HG02763 (cell line): Measurements from ENCODE around the gene VKORC1.

ENCODE experiments used
- ATAC-seq: cut with Tn5 transposase; IDR thresholded peaks from one replicate; pipeline ENCODE4 v1.9.1; 2021; ENCODE audit warnings: mild to moderate bottlenecking, moderate library complexity; ENCODE audit not compliant: unreplicated experiment

VKORC1 gene

DNA sequence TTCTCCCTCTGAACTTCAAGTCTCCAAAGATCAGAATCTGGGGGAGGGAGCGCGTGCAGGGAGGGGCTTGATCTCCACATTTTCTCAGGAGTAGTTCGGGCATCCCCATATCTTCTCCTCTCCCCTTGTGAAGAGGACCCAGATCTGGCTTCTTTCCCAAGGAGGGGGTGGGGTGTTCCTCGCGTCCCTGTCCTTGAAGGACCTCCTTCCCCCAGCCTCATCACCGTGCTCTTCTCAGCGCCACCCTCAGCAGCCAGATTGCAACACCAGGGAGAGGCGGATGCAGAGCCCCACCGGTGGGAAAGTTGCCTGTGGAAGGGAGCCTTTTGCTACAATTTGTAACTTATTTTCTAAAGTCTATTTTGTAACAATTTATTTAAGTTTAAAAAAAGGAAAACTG, 11.5 kb downstream of the VKORC1 start:
- no peak for ATAC-seq

DNA sequence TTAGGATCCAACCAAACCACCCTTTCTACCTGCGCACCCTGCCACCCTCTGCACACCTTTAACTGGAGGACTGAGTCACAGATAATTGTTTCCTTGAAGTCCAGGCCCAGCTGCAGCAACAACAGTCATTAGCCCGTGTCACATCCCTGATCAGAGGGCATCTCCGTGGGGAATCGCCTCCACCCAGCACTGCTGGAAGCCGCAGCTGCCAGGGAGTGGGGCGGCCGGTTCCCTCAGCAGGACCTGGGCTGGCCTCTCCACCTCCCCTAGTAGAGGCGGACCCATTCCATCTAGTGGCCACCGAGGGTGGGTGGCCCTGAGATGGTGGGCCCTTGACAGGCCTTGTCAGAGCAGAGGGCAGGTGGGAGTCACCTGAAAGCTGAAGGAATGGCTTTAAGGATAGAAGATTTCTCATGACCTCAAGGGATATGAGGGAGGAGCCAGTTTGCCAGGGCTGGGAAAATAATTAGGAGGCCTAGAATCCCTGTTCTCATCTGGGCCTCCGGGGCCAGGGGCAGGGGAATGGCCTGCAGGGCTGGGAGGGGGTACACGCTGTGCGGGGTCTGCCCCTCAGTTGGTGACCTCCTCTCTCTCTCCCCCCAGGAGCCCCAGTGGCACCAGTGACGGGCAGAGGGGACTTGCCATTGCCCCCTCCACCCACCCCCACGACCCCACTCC, 12.1 kb downstream of the VKORC1 start:
- ATAC-seq, result no peak

DNA sequence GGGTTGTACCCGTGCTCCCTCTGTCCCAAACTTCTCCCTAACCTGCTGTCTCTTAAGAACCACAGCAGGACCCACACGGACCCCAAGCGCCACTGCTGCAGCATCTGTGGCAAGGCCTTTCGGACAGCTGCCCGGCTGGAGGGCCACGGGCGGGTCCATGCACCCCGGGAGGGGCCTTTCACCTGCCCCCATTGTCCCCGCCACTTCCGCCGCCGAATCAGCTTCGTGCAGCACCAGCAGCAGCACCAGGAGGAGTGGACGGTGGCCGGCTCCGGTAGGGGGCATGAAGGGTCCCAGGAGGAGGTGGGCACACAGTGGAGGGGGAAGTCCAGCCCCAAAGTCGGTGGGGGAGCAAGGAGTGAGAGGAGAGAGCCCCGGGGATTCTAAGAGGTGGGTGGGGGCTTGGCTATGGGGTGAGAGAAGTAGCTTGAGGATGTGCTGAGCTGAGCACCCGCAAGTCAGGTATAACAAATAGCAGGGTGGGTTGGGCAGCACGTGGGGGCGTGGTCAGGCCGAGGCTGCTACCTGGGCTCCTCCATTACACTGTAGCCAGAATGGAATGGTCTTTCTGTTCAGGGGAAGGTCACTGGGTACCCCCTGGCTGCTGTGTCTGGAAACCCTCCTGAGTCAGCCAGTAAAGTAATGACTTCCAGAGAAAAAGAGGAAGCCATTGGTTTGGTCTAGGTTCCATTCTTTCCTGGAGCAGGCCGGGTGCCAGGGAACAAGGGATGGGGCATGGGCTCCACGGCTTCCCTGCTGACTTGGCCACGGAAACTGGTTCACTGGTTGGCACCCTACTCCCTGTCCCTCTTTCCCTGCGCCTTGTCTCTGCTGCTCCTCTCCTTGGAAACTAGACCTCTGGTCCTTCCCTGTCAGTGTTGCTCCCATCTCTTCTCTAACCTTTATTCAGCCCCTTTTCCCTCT, 12.9 kb downstream of the VKORC1 start:
- ATAC-seq, result no peak

DNA sequence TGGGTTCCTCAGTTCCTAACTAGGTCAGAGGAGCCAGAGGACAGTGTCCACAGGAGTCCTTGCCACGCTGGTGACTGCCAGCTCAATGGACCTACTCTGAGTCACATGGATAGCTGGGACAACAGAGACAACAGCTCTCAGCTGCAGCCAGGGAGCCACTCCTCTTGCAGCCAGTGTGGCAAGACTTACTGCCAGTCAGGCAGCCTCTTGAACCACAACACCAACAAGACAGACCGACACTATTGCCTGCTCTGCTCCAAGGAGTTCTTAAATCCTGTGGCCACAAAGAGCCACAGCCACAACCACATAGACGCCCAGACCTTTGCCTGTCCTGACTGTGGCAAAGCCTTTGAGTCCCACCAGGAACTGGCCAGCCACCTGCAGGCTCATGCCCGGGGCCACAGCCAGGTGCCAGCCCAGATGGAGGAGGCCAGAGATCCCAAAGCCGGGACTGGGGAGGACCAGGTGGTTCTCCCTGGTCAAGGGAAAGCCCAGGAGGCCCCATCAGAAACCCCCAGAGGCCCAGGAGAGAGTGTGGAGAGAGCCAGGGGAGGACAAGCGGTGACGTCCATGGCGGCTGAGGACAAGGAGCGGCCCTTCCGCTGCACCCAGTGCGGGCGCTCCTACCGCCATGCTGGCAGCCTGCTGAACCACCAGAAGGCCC, 13.7 kb downstream of the VKORC1 start:
- no peak for ATAC-seq

DNA sequence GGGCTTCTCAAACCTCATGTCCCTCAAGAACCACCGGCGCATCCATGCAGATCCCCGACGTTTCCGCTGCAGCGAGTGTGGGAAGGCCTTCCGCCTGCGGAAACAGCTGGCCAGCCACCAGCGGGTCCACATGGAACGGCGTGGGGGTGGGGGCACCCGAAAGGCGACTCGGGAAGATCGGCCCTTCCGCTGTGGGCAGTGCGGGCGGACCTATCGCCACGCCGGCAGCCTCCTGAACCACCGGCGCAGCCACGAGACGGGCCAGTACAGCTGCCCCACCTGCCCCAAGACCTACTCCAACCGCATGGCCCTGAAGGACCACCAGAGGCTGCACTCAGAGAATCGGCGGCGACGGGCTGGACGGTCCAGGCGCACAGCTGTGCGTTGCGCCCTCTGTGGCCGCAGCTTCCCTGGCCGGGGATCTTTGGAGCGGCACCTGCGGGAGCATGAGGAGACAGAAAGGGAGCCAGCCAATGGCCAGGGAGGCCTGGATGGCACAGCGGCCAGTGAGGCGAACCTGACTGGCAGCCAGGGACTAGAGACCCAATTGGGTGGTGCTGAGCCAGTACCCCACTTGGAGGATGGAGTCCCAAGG, 14.5 kb downstream of the VKORC1 start:
- ATAC-seq, result no peak

DNA sequence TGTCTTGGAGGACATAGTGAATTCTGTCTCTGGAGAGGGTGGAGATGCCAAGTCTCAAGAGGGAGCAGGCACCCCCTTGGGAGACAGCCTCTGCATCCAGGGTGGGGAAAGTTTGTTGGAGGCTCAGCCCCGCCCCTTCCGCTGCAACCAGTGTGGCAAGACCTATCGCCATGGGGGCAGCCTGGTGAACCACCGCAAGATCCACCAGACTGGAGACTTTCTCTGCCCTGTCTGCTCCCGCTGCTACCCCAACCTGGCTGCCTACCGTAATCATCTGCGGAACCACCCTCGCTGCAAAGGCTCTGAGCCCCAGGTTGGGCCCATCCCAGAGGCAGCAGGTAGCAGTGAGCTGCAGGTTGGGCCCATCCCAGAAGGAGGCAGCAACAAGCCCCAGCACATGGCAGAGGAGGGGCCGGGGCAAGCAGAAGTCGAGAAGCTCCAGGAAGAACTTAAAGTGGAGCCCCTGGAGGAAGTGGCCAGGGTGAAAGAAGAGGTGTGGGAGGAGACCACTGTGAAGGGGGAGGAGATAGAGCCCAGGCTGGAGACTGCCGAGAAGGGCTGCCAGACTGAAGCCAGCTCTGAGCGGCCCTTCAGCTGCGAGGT, 15.2 kb downstream of the VKORC1 start:
- no peak for ATAC-seq

DNA sequence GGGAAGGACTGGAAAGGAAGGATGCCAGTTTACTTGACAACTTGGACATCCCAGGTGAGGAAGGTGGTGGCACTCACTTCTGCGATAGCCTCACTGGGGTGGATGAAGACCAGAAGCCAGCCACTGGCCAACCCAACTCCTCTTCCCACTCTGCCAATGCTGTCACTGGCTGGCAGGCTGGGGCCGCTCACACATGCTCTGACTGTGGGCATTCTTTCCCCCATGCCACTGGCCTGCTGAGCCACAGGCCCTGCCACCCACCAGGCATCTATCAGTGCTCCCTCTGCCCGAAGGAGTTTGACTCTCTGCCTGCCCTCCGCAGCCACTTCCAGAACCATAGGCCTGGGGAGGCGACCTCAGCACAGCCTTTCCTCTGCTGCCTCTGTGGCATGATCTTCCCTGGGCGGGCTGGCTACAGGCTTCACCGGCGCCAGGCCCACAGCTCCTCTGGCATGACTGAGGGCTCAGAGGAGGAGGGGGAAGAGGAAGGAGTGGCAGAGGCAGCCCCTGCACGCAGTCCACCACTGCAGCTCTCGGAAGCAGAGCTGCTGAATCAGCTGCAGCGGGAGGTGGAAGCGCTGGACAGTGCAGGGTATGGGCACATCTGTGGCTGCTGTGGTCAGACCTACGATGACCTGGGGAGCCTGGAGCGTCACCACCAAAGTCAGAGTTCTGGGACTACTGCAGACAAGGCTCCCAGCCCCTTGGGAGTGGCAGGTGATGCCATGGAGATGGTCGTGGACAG, 15.8 kb downstream of the VKORC1 start:
- no peak for ATAC-seq

DNA sequence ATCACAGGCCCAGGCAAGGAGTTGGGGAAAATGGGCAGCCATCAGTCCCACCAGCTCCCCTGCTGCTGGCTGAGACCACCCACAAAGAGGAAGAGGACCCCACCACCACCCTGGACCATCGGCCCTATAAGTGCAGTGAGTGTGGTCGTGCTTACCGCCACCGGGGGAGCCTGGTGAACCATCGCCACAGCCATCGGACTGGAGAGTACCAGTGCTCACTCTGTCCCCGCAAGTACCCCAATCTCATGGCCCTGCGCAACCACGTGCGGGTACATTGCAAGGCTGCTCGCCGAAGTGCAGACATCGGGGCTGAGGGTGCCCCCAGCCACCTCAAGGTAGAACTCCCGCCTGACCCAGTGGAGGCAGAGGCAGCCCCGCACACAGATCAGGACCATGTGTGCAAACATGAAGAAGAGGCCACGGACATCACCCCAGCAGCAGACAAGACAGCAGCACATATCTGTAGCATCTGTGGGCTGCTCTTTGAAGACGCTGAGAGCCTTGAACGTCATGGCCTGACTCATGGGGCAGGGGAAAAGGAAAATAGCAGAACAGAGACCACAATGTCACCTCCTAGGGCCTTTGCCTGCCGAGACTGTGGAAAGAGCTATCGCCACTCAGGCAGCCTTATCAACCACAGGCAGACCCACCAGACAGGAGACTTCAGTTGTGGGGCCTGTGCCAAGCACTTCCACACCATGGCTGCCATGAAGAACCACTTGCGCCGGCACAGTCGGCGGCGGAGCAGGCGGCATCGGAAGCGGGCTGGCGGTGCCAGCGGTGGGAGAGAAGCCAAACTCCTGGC, 16.8 kb downstream of the VKORC1 start:
- no peak for ATAC-seq

DNA sequence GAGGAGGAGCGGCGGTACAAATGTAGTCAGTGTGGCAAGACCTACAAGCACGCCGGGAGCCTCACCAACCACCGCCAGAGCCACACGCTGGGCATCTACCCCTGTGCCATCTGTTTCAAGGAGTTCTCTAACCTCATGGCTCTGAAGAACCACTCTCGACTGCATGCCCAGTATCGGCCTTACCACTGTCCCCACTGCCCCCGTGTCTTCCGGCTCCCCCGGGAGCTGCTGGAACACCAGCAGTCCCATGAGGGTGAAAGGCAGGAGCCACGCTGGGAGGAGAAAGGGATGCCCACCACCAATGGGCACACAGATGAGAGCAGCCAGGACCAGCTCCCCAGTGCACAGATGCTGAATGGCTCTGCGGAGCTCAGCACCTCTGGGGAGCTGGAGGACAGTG, 17.6 kb downstream of the VKORC1 start:
- ATAC-seq, result no peak

DNA sequence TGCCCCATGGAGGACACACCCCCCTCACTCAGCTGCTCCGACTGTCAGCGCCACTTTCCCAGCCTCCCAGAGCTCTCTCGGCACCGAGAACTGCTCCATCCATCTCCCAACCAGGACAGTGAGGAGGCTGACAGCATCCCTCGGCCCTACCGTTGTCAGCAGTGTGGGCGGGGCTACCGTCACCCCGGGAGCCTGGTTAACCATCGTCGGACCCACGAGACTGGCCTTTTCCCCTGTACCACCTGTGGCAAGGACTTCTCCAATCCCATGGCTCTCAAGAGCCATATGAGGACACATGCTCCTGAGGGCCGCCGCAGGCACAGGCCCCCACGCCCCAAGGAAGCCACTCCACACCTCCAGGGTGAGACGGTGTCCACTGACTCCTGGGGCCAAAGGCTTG, 18.3 kb downstream of the VKORC1 start:
- no peak for ATAC-seq

DNA sequence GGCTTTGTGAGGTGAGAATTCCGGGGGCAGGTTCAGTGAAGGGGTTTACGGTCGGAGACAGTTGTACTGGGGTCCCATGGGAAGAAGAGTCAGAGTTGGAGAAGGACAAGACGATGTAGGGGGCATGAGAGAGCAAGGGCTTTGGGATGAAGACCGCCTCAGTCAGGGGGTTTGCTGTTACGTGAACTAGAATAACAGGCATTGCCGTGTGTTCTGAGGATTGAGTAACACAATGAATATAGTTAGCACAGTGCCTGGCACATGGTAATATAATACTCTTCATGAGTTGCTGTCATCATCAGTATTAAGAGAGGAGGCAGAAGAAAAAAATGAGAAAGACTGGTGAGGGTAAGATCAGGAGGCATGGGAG, 19.8 kb downstream of the VKORC1 start:
- ATAC-seq, result no peak

DNA sequence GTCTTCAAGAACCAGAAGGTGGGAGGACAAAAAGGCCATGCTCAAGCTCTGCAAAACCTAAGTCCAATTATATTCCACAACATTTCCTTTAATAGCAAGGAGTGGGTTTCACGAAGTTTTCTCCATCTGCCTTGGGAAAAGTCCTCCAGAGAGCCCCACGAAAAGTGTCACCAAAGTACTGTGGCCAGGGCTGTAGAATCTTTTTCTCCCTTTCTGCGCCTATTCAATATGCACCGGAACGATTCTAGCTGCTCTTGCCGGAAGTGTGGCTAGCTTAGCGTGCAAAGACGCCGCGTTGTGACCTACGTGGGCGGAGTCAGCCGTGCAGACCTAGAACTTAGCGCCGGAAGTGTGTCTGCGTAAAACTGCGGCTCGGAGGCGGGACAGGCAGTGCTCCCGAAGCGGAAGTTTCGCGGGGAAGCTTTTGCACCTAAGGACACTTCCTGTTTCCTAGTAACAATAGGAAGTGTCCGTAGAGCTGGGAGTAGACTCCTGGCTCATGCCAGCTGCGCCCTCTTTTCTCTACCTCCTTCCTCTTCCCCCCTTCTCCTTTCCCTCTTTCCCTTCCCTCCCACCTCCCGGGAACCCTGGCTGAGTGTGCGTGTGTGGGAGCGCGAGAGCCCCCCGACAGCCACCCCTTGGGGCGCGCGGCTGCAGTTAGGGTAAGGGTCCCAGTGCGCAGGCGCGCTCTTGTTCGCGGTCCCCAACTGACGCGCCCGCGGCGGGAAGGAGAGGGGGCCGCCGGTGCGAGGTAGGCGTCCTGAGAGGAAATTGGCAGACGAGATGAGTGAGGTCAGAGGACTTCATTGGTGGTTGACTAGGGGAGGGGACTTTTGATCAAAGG, 20.4 kb downstream of the VKORC1 start, which contains the start of the genes ZNF646 and ZNF668:
Gene ZNF646 (plus strand): TSS at position 453 of the 844 bp plus-strand sequence. CDS start 1,903 bp downstream, outside the sequence.
Gene ZNF668 (minus strand): TSS at position 271 of the 844 bp plus-strand sequence. CDS start 9,781 bp downstream, outside the sequence.
- ATAC-seq, result peak; percentile 58

DNA sequence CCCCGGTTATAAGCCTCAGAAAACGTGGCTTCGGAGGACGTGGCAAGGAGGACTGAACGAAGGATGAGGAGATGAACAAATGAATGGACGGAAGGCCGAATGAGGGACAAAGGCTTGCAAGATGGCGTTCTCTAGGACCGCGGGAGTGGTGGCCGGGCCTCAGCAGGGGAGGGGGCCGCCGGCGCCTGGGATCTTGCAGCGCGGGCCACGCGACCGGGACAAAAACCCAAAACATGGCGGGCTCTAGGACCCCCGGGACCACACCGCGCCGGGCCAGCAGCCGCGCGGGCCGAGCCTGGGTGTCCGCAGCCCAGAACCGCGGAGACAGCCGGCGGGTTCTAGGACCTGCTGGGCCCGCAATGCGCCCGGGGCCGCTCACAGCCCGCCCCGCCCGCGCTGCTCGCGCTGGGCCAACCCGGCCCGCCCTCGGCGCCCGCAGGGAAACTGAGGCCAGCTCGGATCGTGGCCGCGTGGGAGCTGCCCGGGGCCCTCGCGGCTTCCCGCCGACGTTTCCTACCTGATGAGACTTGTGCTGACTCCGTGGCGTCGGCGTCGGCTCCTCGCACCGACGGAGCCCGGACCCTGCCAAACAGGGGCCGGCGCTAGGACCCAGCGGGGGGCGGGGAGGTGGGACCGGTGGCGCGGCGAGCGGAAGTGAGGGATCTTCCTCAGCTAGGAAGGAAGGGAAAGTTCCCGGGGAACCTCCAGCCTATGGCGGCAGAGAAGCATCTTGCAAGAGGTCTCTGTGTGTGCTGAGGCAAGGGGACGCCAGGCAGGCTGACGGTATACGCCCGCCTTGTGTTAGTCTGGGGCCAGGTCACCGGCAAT, 21.2 kb downstream of the VKORC1 start:
- peak; percentile 53 for ATAC-seq

DNA sequence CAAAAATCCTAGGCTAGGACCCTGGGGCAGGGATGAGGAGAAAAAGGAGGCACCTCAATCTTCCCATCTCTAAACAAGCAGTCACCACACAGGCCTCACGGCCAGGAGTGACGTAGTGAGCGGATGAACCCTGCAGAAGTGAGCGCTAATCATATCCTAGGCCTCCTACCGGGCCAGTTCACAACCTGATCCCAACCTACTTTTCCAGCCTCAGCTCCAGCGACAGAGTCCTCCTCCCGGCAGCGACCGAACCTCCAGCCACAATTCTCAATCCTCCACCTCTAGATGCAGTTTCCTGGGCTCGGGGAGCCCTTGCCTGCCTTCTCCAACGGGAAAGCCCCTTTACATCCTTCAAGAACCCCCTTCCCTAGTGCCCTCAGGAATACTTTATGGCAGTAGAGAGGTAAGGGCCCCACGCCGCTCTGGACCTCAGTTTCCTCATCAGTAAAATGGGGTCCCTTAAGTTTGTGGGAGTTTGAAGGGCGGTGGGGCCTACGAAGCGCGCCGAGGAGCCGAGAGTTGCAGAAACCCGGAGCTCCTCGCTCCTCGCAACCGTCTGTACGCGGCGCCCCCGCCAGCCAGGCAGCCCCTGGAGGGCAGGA, 22.0 kb downstream of the VKORC1 start:
- ATAC-seq, result peak; percentile 1

DNA sequence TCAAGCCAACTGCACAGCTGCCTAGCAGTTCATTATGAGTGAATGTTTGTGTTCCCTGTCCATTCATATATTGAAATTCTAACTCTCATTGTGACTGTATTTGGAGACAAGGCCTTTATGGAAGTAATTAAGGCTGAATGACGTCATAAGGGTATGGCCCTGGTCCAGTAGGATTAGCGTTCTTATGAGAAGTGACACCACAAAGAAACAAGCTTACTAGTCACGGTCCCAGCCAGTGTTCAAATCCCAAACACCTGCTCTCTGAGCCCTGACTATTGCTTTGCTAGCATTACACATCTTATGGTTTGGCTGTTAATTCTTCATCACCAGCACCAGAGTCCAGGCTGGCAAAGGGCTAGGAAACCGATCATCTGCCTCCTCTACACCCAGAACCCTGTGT, 22.7 kb downstream of the VKORC1 start:
- ATAC-seq, result no peak

DNA sequence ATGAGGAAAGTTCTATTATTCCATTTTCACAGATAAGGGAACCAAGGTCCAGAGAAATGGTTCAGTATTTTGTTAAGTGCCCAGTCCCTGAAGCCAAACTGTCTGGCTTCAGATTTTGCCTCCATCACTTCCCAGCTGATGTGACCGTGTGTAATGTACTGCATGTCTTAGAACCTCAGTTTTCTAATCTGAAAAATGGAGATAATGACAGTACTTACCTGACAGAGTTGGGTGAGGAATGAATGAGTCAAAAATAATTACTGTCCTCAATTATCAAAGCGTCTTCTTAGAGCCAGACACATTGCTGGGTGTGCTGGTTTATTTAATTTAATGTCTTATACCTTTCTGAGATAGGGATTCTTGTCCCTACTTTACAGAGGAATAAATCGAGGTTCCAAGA, 27.3 kb downstream of the VKORC1 start:
- ATAC-seq, result no peak

DNA sequence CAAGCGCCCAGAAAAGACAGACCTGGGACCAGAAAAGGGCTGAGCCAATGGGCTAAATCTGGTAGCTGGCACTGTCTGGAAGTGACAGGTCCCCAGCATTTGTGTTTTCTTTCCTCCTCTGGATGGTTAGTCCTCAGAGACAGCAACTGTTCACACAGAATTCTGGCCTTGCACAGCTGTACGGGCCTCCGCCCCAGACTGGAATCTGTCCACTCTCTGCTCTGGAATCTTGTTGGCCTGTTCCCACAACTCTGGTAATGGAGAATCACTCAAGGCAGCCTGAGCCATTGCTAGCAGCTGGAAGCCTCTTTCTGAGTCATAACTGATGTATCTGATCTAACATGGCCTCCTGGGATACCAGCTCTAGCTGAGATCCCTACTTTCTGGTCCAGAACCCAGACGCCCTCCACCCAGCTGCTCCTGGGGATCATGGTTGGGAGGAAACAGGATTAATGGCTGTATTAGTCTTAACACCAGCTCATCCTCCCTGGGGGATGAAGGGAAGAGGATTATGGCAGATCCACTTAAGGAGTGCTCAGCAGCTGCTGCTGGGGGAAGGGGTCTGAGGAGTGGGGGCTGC, 29.6 kb downstream of the VKORC1 start:
- ATAC-seq, result no peak
